HG02588 (cell line): Measurements from ENCODE around the gene NECAP2.
"Not testable (repeated sequence)": the region's sequence is repeated elsewhere in the genome, so short reads cannot be mapped to it uniquely, and the experiment has no call there.

Experiments
- ATAC-seq: cut with Tn5 transposase; IDR thresholded peaks from one replicate; pipeline ENCODE4 v1.9.1; 2021; ENCODE audit warnings: mild to moderate bottlenecking, moderate library complexity; ENCODE audit not compliant: unreplicated experiment

Gene NECAP2

DNA sequence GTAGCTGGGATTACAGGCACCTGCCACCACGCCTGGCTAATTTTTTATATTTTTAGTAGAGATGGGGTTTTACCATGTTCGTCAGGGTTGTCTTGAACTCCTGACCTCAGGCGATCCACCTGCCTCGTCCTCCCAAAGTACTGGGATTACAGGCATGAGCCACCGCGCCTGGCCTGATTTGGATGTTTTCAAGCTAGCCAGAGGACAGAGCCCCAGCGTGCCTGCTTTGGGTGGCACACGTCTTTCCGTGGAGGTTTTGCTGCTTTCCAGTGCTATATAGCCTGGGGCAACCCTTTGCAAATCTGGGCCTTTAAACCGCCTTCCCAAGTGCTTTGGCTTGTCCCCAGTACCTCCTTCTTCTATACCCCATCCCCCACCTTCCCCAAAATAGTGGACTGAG, 15.6 kb downstream of the NECAP2 start:
- not testable (repeated sequence) for ATAC-seq

- no peak for ATAC-seq
Observed at GRCh38 chr1:16458831-16459230, 18.3 kb downstream of the NECAP2 start.

- ATAC-seq, result no peak
Observed at GRCh38 chr1:16459352-16459925, 18.9 kb downstream of the NECAP2 start.

- no peak for ATAC-seq
Observed at GRCh38 chr1:16461681-16462080, 21.2 kb downstream of the NECAP2 start.

GRCh38 chr1:16462773-16463330, 22.3 kb downstream of the NECAP2 start:
- no peak for ATAC-seq

DNA sequence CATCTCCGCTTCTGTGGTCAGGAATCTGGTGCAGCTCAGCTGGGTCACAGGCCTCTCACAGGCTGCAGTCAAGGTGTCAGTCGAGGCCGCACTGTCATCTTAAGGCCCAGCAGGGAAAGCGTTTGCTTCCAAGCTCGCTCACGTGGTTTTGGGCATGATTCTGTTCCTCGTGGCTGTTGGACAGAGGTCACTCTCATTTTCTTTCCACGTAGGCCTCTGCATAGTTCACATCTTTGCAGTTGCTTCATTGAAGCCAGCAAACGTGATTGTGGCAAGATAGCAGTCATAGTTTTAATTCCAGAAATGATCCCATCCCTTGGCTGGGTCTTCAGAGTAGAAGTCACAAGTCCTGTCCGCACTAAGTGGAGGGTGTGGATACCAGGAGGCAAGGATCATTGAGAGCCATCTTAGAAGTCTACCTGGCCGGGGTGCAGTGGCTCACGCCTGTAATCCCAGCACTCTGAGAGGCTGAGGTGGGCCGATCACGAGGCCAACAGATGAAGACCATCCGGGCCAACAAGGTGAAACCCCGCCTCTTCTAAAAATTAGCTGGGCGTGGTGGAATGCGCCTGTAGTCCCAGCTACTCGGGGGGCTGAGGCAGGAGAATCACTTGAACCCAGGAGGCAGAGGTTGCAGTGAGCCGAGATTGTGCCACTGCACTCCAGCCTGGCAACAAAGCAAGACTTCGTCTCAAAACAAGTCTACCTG, 24.5 kb downstream of the NECAP2 start:
- ATAC-seq, result no peak

- no peak for ATAC-seq
Observed at GRCh38 chr1:16468558-16468957, 28.0 kb downstream of the NECAP2 start.

- ATAC-seq, result no peak
Observed at GRCh38 chr1:16474166-16474800, 33.8 kb downstream of the NECAP2 start.

DNA sequence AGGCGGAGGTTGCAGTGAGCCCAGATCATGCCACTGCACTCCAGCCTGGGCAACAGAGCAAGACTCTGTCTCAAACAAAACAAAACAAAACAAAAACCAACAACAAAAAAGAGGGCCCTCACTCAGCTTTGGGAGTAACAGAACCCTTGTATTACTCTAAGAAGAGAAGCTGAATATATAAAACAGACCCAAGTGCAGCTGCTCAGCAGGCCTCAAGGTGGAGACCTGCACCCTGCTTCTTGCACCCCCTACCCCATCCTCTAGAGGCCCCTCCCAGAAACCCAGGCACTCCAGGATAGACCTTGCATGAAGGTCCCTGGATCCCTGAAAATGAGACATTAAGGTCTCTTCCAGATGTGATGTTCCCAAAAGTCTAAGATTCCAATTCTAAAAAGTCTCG, 34.4 kb downstream of the NECAP2 start:
- ATAC-seq, result not testable (repeated sequence)

DNA sequence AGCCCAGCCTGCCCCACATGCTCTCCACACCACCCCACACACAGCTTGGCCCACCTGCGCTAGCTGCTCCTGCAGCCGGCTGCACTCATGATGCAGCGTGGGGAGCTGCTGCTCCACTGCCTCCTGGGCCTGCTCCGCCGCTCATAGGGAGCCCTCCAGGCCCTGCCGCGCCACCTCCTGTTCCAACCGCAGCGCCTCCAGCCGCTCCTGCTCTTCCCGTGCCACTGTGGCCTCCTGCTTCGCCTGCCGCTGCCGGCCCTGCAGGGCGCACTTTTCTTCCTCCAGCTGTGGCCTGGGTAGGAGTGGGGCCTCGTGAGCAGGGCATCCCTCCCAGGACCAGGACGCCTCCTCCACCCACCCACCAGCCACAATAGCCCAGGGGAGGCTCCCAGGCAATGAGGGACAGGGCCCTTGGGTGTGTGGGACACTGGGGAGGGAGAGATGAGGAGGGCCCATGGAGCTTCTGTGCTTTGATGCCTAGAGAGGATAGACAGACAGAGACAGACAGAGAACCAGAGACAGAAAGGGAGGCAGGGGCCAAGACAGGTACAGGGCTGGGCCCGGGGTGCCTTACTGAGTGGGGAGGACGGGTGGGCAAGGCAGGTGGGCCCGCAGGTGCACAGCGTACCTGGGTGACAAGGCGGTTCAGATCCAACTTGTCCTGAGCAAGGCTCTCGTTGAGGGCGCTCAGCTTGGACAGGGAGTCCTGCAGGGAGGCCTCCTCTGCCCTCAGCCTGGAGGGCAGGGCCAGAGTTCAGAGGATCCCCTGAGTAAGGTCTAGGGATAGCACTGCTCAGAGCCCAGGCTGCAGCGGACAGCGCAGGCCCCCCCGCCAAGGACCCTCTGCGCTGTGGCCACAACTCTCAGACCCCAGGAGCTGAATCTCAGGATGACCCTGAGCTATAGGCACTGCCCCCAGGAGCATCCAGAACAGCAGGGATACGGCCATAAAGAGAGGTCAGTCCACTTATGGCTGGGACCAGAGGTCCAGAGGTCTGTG, 35.5 kb downstream of the NECAP2 start:
- not testable (repeated sequence) for ATAC-seq

DNA sequence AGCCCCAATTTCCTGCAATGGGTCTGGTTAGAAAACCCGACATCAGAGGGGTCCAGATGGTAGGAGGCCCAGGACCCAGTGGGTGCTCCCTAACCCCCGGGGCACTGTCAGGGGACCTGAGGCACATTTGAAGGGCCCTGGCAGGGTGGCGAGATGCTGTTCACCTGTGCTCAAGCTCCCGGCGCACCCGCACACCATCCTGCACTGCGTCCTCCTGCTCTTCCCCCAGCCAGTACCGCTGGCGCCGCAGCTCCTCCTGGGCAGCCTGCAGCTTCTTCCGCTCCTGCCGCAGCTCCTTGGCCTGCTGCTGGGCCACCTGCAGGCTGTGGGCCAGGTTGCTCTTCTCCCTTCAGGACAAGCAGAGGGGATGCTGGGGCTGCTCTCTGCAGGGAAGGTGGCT, 37.6 kb downstream of the NECAP2 start:
- no peak for ATAC-seq

GRCh38 chr1:16483146-16483545, 42.6 kb downstream of the NECAP2 start:
- ATAC-seq, result not testable (repeated sequence)

- ATAC-seq, result not testable (repeated sequence)
Observed at GRCh38 chr1:16483639-16484500, 43.3 kb downstream of the NECAP2 start.

DNA sequence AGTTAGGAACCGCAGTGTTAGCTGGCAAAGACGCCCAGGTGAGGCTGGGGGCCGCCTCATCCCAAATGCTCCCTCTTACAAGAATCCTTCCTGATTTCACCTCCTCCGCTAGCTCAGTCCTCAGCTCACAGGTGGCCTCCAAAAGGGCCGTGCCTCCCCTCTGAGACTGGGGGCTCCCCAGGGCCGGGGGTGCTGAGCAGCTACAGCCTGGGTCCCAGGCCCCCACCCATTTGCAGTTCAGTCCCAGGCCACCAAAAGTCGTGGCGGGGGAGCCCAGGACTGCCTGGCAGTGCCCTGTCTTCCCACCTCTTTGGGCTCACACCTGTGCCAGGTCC, 43.9 kb downstream of the NECAP2 start:
- no peak for ATAC-seq

DNA sequence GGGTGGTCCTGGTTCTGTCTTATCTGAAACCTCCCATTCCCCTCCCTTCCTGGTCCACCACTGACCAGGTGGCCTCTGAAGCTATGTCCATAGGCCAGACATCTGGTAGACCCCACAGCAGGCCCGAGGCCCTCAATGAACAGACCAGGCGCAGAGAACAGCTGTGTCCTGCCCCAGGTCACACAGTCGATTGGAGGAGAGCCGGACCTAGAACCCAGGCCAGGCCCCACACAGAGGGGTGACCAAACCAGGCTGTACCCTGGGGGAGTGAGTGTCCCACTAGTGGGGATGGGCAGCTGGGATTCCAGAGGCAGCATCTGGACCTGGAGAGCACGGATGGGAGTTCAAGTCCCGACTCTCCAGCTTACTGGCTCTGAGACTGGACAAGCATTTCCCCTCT, 44.4 kb downstream of the NECAP2 start:
- ATAC-seq, result no peak

GRCh38 chr1:16486316-16486715, 45.8 kb downstream of the NECAP2 start:
- not testable (repeated sequence) for ATAC-seq

- not testable (repeated sequence) for ATAC-seq
Observed at GRCh38 chr1:16487011-16487410, 46.5 kb downstream of the NECAP2 start.

DNA sequence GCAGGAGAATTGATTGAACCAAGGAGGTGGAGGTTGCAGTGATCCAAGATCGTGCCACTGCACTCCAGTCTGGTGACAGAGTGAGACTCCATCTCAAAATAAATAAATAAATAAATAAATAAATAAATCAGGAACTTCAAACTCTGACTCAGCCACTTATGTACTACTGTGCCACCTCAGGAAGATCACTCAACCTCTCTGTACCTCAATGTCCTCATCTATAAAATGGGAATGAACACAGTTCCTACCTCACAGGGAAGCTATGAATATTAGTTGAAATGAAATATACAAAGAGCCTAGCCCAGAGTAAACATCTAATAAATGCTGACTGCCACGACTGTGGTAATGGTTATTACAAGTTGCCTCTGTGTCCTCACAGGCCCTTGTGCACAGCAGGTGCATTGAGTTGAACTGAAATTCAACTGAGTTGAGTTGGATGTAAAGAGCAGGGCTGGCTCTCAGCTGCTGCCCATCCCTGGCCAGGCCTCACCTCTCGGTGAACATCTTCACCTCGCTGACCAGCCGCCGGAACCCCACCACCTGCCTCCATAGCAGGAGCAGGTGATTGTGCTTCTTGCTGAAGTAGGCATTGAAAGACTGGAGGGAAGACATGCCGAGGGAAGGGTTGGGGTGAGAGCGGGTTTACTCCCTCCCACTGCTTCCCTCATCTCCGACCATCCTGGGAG, 48.8 kb downstream of the NECAP2 start:
- ATAC-seq, result not testable (repeated sequence)

DNA sequence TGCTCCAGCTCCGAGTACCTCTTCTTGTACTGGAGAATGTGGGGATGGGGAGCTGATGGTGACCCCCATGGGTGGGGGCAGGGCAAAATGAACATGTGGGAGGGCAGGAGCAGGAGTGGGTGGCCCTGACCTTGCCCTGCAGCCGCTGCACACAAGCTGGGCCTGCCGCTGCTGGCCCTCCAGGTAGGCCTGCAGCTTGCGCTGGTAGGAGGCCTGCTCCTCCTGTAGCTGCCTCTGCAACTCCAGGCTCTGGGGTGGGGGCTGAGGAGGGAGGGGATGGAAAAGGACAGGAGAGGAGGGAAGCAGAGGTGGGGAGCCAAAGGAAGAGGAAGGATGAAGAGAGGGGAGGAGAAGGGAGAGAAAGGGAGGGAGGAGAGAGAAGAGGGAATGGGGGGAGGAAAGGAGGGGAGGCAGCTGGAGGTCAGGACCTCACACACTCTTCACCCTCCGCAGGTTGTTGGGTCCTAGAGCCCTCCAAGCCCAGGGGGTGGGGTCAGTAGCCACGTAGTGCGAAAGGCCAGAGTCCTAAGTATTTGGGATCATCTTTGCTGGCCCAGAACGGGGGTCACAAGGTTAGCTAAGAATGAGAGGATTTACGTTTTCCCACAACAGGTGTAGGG, 50.6 kb downstream of the NECAP2 start:
- ATAC-seq, result no peak
